ACHN (cell line): ENCODE data around the gene PACRG.

ENCODE experiments used
- DNase-seq: peaks from one replicate; pipeline ENCODE4 v3.0.0-alpha.2; 2015
- in situ Hi-C: cut with HindIII; loops from 2 replicates; pipeline ENCODE4 v1.10.0; 2017; ENCODE audit warnings: low sequenced_read_pairs, low pct_ligation_motif_present, low pct_unique_long_range_greater_than_20kb

Gene PACRG

GRCh38 chr6:163017801-163018200 lies 290.0 kb downstream of the PACRG start:
- in situ Hi-C loops = no loop called here
- no peak for DNase-seq

- in situ Hi-C loops = no loop called here
- no peak for DNase-seq
Measured at GRCh38 chr6:163019926-163020325, 292.2 kb downstream of the PACRG start.

- DNase-seq = no peak
- in situ Hi-C loops = no loop called here
Measured at GRCh38 chr6:163021054-163021453, 293.3 kb downstream of the PACRG start.

- in situ Hi-C loops = no loop called here
Measured at GRCh38 chr6:163023700-163024099, 295.9 kb downstream of the PACRG start.

GRCh38 chr6:163026893-163027292 lies 299.1 kb downstream of the PACRG start:
- DNase-seq = no peak
- in situ Hi-C loops = no loop called here

More at GRCh38 chr6:163023700-163024099, 295.9 kb downstream of the PACRG start:
- no peak for DNase-seq

GRCh38 chr6:163030980-163031379 lies 303.2 kb downstream of the PACRG start:
- no peak for DNase-seq
- in situ Hi-C loops = no loop called here

- DNase-seq = no peak
- in situ Hi-C loops = no loop called here
Measured at GRCh38 chr6:163031931-163032330, 304.2 kb downstream of the PACRG start.

GRCh38 chr6:163036160-163036645 lies 308.4 kb downstream of the PACRG start:
- DNase-seq = no peak
- in situ Hi-C loops = no loop called here

- DNase-seq = no peak
- in situ Hi-C loops = no loop called here
Measured at GRCh38 chr6:163038317-163038716, 310.5 kb downstream of the PACRG start.

- in situ Hi-C loops = no loop called here
Measured at GRCh38 chr6:163048345-163048744, 320.6 kb downstream of the PACRG start.

GRCh38 chr6:163053667-163054344 lies 326.0 kb downstream of the PACRG start:
- no peak for DNase-seq
- in situ Hi-C loops = no loop called here

More at GRCh38 chr6:163048345-163048744, 320.6 kb downstream of the PACRG start:
- no peak for DNase-seq

- in situ Hi-C loops = no loop called here
- DNase-seq = no peak
Measured at GRCh38 chr6:163054641-163055040, 326.9 kb downstream of the PACRG start.

- in situ Hi-C loops = no loop called here
- no peak for DNase-seq
Measured at GRCh38 chr6:163057260-163057659, 329.5 kb downstream of the PACRG start.

GRCh38 chr6:163062790-163063189 lies 335.0 kb downstream of the PACRG start:
- DNase-seq = no peak
- in situ Hi-C loops = no loop called here

GRCh38 chr6:163063561-163063960 lies 335.8 kb downstream of the PACRG start:
- DNase-seq = no peak
- in situ Hi-C loops = no loop called here

GRCh38 chr6:163064397-163064796 lies 336.6 kb downstream of the PACRG start:
- DNase-seq = no peak
- in situ Hi-C loops = no loop called here

- DNase-seq = no peak
- in situ Hi-C loops = no loop called here
Measured at GRCh38 chr6:163066200-163066599, 338.4 kb downstream of the PACRG start.

GRCh38 chr6:163077134-163077533 lies 349.4 kb downstream of the PACRG start:
- DNase-seq = no peak
- in situ Hi-C loops = no loop called here

GRCh38 chr6:163078712-163079111 lies 350.9 kb downstream of the PACRG start:
- in situ Hi-C loops = no loop called here
- DNase-seq = no peak

- in situ Hi-C loops = no loop called here
- DNase-seq = no peak
Measured at GRCh38 chr6:163080228-163080627, 352.5 kb downstream of the PACRG start.
